CD4-positive, alpha-beta T cell (primary cell): ENCODE results near the gene CDH4. TPM values are rescaled to one million over a fixed set of nuclear protein-coding genes. Genes with fewer than 3 reads are reported as not detected.

Source experiments
- ATAC-seq: fragments of 200-7000 bp; cut with Tn5 transposase; one replicate; pipeline ENCODE4 v1.10.0; 2022; ENCODE audit warnings: mild to moderate bottlenecking; ENCODE audit not compliant: poor library complexity
- CTCF ChIA-PET: fragments of 350-600 bp; sonication (Branson Sonifier 250); formaldehyde crosslinking; loops from one replicate; lab custom pipeline; 2021; ENCODE audit warnings: antibody characterized with exemption, inconsistent platforms; lab: Charles Lee
- POLR2A ChIA-PET: fragments of 350-600 bp; sonication (Branson Sonifier 250); formaldehyde crosslinking; loops from one replicate; lab custom pipeline; 2021; ENCODE audit warnings: antibody characterized with exemption, inconsistent platforms; lab: Charles Lee
- DNase-seq, 14 experiments: peaks; one replicate each; pipeline ENCODE4 v3.0.0-alpha.2; 2013 to 2020; ENCODE audit warnings: mixed read lengths in 2 of 14
- H3K27ac ChIP-seq, 2 donors: one replicate each; pipeline versions ENCODE4 v1.5.1 to v1.7.0; 2013; ENCODE audit warnings: low read length in 2 of 2, low read depth in 1 of 2, mild to moderate bottlenecking in 1 of 2
- H3K27me3 ChIP-seq, 2 experiments: 1 replicate in 1 of 2; 2 replicates in 1 of 2; pipeline versions ENCODE4 v1.6.1 to v1.7.0; 2013; ENCODE audit warnings: low read length in 2 of 2, control low read depth in 1 of 2, mild to moderate bottlenecking in 1 of 2, moderate library complexity in 1 of 2; ENCODE audit not compliant: insufficient read depth in 2 of 2, control insufficient read depth in 1 of 2
- H3K36me3 ChIP-seq: one replicate; pipeline ENCODE4 v1.6.1; 2013; ENCODE audit warnings: low read length, control low read depth; ENCODE audit not compliant: insufficient read depth
- H3K4me1 ChIP-seq: one replicate; pipeline ENCODE4 v1.6.1; 2013; ENCODE audit warnings: low read length, control low read depth; ENCODE audit not compliant: insufficient read depth
- H3K4me3 ChIP-seq: one replicate; pipeline ENCODE4 v1.5.1; 2013; ENCODE audit warnings: mild to moderate bottlenecking, low read length, moderate library complexity
- H3K9me3 ChIP-seq, 2 experiments: 1 replicate in 1 of 2; 2 replicates in 1 of 2; pipeline versions ENCODE4 v1.6.1 to v1.7.0; 2013; ENCODE audit warnings: low read length in 2 of 2, mild to moderate bottlenecking in 2 of 2, control low read depth in 1 of 2, moderate library complexity in 1 of 2; ENCODE audit not compliant: control insufficient read depth in 1 of 2, insufficient read depth in 1 of 2
- H3K27ac Mint-ChIP-seq: one replicate; pipeline ENCODE4 v1.8.0; 2020; ENCODE audit warnings: mixed read lengths
- H3K27me3 Mint-ChIP-seq: one replicate; pipeline ENCODE4 v1.8.0; 2021; ENCODE audit warnings: mixed read lengths
- H3K36me3 Mint-ChIP-seq: one replicate; pipeline ENCODE4 v1.8.0; 2021; ENCODE audit warnings: low read depth, mixed read lengths
- H3K4me1 Mint-ChIP-seq: one replicate; pipeline ENCODE4 v1.8.0; 2021; ENCODE audit warnings: low read depth, mixed read lengths
- H3K4me3 Mint-ChIP-seq: one replicate; pipeline ENCODE4 v1.8.0; 2020; ENCODE audit warnings: mild to moderate bottlenecking, mixed read lengths
- H3K9me3 Mint-ChIP-seq: one replicate; pipeline ENCODE4 v1.8.0; 2020; ENCODE audit warnings: mixed read lengths
- intact Hi-C, 2 experiments: fragments of 100-400 bp; cut with DNase I in 1 of 2; cut with micrococcal nuclease in 1 of 2; formaldehyde crosslinking; loops; one replicate each; pipeline versions ENCODE4 v1.15.1 to v1.9.0; 2023 to 2025; cut with DNase I, micrococcal nuclease
- total RNA-seq, 174 experiments: library from RNA in 2 of 174; stranded (reverse) in 2 of 174; gene quantifications; one replicate each; pipeline ENCODE4 v1.2.3 and lab custom pipeline; 2021 to 2026
- TF ChIP-seq, protein P1 (sequence below): fragments of 200-600 bp; IDR thresholded peaks from one replicate; pipeline ENCODE4 v1.8.0; 2022; ENCODE audit warnings: antibody characterized with exemption, mild to moderate bottlenecking

CDH4 gene
- total RNA-seq, 2 experiments from 2014 or later: 0.11 TPM

GRCh38 chr20:61349447-61350165 lies 97.5 kb downstream of the CDH4 start:
- Histone ChIP-seq H3K27me3 (no peaks in the 10 kb centered on the region), H3K36me3 (no peaks in the 10 kb centered on the region), H3K9me3 (peaks cover 0 to 37% of the 10 kb centered on the region in 2 experiments), H3K4me1 (no peaks in the 10 kb centered on the region), H3K27ac (no peak overlapping the region), H3K4me3 (no peak overlapping the region)
- Mint-ChIP-seq H3K27ac (no peak overlapping the region), H3K36me3 (no peaks in the 10 kb centered on the region), H3K27me3 (no peaks in the 10 kb centered on the region), H3K9me3 (peaks cover 2% of the 10 kb centered on the region), H3K4me3 (no peak overlapping the region), H3K4me1 (no peaks in the 10 kb centered on the region)
- ChIA-PET POLR2A (no interaction called here), CTCF (no interaction called here)
- no peak for DNase-seq
- TF ChIP-seq, protein P1, sequence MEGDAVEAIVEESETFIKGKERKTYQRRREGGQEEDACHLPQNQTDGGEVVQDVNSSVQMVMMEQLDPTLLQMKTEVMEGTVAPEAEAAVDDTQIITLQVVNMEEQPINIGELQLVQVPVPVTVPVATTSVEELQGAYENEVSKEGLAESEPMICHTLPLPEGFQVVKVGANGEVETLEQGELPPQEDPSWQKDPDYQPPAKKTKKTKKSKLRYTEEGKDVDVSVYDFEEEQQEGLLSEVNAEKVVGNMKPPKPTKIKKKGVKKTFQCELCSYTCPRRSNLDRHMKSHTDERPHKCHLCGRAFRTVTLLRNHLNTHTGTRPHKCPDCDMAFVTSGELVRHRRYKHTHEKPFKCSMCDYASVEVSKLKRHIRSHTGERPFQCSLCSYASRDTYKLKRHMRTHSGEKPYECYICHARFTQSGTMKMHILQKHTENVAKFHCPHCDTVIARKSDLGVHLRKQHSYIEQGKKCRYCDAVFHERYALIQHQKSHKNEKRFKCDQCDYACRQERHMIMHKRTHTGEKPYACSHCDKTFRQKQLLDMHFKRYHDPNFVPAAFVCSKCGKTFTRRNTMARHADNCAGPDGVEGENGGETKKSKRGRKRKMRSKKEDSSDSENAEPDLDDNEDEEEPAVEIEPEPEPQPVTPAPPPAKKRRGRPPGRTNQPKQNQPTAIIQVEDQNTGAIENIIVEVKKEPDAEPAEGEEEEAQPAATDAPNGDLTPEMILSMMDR: no peak
- no peak for ATAC-seq
- intact Hi-C loops: no loop called here

GRCh38 chr20:61350500-61351250 lies 98.6 kb downstream of the CDH4 start:
- Histone ChIP-seq H3K4me3 (no peak overlapping the region), H3K9me3 (peaks cover 0 to 39% of the 10 kb centered on the region in 2 experiments), H3K27me3 (no peaks in the 10 kb centered on the region), H3K27ac (no peak overlapping the region), H3K36me3 (no peaks in the 10 kb centered on the region), H3K4me1 (no peaks in the 10 kb centered on the region)
- Mint-ChIP-seq H3K27ac (no peak overlapping the region), H3K27me3 (peaks cover 2% of the 10 kb centered on the region), H3K4me1 (no peaks in the 10 kb centered on the region), H3K9me3 (peaks cover 3% of the 10 kb centered on the region), H3K4me3 (no peak overlapping the region), H3K36me3 (no peaks in the 10 kb centered on the region)
- ATAC-seq (no peak), DNase-seq (no peak)
- ChIA-PET POLR2A (no interaction called here), CTCF (no interaction called here)
- TF ChIP-seq, protein P1: no peak
- intact Hi-C loops: no loop called here

DNA sequence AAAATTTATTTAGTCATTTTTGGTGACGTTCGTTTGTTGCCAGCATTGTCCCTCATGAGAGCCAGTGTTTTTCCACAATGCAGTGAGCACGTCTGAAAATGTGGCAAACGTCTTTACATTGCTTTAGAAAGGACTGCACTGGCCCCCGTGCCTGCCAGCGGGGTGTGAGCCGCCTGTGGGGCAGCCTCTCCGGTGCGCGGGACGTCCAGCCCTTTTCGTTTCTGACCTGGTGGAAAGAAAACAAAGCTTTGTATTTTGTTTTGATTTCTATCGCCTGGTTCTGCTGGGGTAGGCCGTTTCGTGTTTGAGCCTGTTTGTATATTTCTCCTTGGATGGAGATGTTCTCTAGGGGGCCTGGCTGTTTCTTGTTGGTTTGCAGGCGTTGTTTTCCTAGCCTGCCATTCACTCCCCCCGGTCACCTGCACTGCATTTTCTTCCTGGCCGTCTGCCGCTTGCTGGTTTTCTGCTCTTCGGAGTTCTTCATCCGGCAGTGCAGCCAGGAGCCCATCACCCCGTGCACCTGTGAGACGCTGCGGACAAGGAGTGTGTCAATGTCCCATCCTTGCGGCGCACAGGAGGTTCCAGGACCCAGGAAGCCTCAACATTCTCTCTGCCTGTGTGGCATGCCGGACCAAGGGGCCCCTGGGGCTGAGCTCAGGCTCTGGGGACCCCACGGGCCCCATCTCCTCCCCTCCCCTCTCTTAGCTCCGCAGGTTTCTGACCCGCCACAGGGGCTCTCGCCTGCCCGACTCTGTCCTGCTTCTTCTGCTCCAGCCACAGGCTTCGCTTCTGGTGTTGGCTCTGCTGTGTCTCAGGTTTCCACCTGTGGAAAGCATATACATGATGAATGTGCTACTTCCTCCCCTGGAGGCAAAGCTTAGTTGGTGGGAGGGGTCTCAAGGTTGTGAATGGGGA lies 100.5 kb downstream of the CDH4 start:
- CTCF ChIA-PET: no interaction called here
- ATAC-seq: no peak
- peaks cover 7% of the 10 kb centered on the region for H3K27me3 Mint-ChIP-seq

More for the DNA sequence above, 100.5 kb downstream of the CDH4 start:
- no peaks in the 10 kb centered on the region for H3K4me1 Mint-ChIP-seq
- TF ChIP-seq, protein P1: no peak
- POLR2A ChIA-PET: no interaction called here
- H3K9me3 Mint-ChIP-seq: peaks cover 4% of the 10 kb centered on the region
- no peak overlapping the region for H3K4me3 Mint-ChIP-seq
- H3K27ac Mint-ChIP-seq: no peak overlapping the region
- intact Hi-C loops: no loop called here
- H3K27ac ChIP-seq: no peak overlapping the region
- no peaks in the 10 kb centered on the region for H3K36me3 Mint-ChIP-seq
- H3K27me3 ChIP-seq: peaks cover 0 to 6% of the 10 kb centered on the region in 2 experiments
- no peak for DNase-seq
- H3K36me3 ChIP-seq: no peaks in the 10 kb centered on the region
- no peak overlapping the region for H3K4me3 ChIP-seq
- H3K4me1 ChIP-seq: no peaks in the 10 kb centered on the region
- peaks cover 0 to 37% of the 10 kb centered on the region in 2 experiments for H3K9me3 ChIP-seq
